Measurements from ENCODE around the gene NEK1. TPM values are rescaled to one million over a fixed set of nuclear protein-coding genes. Genes with fewer than 3 reads are reported as not detected.

NEK1 gene
- total and polyA plus RNA-seq, 2 of the 8 experiments (the other 6 are each of a cell fraction or from before 2014, with no cell fraction given) = 3.9 to 11.7 TPM

GRCh38 chr4:169626331-169627282 lies 14.2 kb upstream of the NEK1 start:
- H4K20me1 ChIP-seq (replicated peaks in 1 of 2; ENCODE audit: control insufficient read depth in 1 of 2, insufficient read depth in 2 of 2, low read length in 2 of 2) = peaks cover 0 to 2% of the 10 kb centered on the region in 2 experiments
- H3K4ac ChIP-seq (replicated peaks; ENCODE audit: insufficient read length, low read depth, low read length) = no peak overlapping the region
- no peak overlapping the region for H3K23ac ChIP-seq (ENCODE audit: insufficient read length)
- H2AFZ ChIP-seq (ENCODE audit: low read length) = no peak overlapping the region
- H2BK120ac ChIP-seq (replicated peaks; ENCODE audit: low read depth, low read length) = no peak overlapping the region
- H2AK5ac ChIP-seq (ENCODE audit: low read depth, low read length) = no peak overlapping the region
- no peak overlapping the region for H3K27ac ChIP-seq (ENCODE audit: low read depth, low read length)
- H4K5ac ChIP-seq (ENCODE audit: insufficient read length, low read depth, low read length) = no peak overlapping the region
- H3K27me3 ChIP-seq (replicated peaks in 1 of 4; ENCODE audit: control insufficient read depth in 3 of 4, extremely low read depth in 1 of 4, insufficient read depth in 3 of 4, low read length in 3 of 4) = no peaks in the 10 kb centered on the region
- no peaks in the 10 kb centered on the region for H3K36me3 ChIP-seq (ENCODE audit: control insufficient read depth in 2 of 4, insufficient read depth in 4 of 4, low read length in 3 of 4)
- H2BK12ac ChIP-seq (ENCODE audit: low read depth, low read length) = no peak overlapping the region
- H3K79me2 ChIP-seq (ENCODE audit: control insufficient read depth in 1 of 2, insufficient read depth in 2 of 2, low read length in 2 of 2) = peaks cover 7 to 89% of the 10 kb centered on the region in 2 experiments; a peak in 3 of 4 replicates
- no peak overlapping the region for H2BK5ac ChIP-seq (ENCODE audit: low read depth, low read length)
- no peak overlapping the region for H4K91ac ChIP-seq (replicated peaks; ENCODE audit: insufficient read length, low read length)
- DNase-seq (ENCODE audit: low read depth in 1 of 2, low spot score in 2 of 2) (no peak), FAIRE-seq (no peak)
- no peak overlapping the region for H3K18ac ChIP-seq (ENCODE audit: extremely low read depth, low read length)
- POLR2A ChIA-PET (ENCODE audit: partially characterized antibody) = no interaction called here
- H2BK15ac ChIP-seq (ENCODE audit: low read length) = no peak overlapping the region
- H3K4me2 ChIP-seq (ENCODE audit: insufficient read depth in 1 of 2, low read depth in 2 of 2, low read length in 2 of 2) = no peak overlapping the region
- no peak overlapping the region for H3K4me3 ChIP-seq (ENCODE audit: extremely low read depth in 1 of 4, insufficient read depth in 2 of 4, low read depth in 3 of 4, low read length in 4 of 4)
- H3K23me2 ChIP-seq (ENCODE audit: low read depth, low read length) = no peaks in the 10 kb centered on the region
- no peak overlapping the region for H3K9ac ChIP-seq (replicated peaks in 1 of 4; ENCODE audit: extremely low read depth in 1 of 4, low read depth in 3 of 4, low read length in 3 of 4)
- H2BK20ac ChIP-seq (ENCODE audit: low read length) = no peak overlapping the region
- CTCF ChIA-PET (ENCODE audit: partially characterized antibody) = interaction anchor here (0.6 to 2.3 kb wide), 2 partner anchors 13 to 64 kb away, joined by 3 to 6 read pairs; no protein-coding TSS in a partner anchor
- H4K8ac ChIP-seq (ENCODE audit: extremely low read depth, insufficient read depth, low read length) = no peak overlapping the region
- no peak overlapping the region for H3K56ac ChIP-seq (replicated peaks; ENCODE audit: insufficient read length, low read depth, low read length)
- 92% methylated on average over 6 of the region's 6 CpGs; no CpG with 5 or more reads in 1 of the 2 experiments for WGBS, 2 experiments (ENCODE audit: extremely low coverage in 1 of 2, insufficient coverage in 1 of 2, insufficient read length in 1 of 2, insufficient replicate concordance in 2 of 2, low coverage in 1 of 2, low lambda C conversion rate in 2 of 2, missing lambda C conversion rate in 1 of 2)
- H3K14ac ChIP-seq (ENCODE audit: insufficient read length) = no peak overlapping the region
- H3K9me3 ChIP-seq (ENCODE audit: insufficient read depth in 2 of 2, low read depth in 1 of 2, low read length in 1 of 2) = no peaks in the 10 kb centered on the region
- H3K4me1 ChIP-seq (replicated peaks in 1 of 4; ENCODE audit: control insufficient read depth in 3 of 4, insufficient read depth in 4 of 4, low read length in 3 of 4) = peaks cover 0 to 3% (median 0%) of the 10 kb centered on the region in 4 experiments; a peak in 1 of 7 replicates
- H3K79me1 ChIP-seq (ENCODE audit: low read depth, low read length) = no peaks in the 10 kb centered on the region; the same call in 1 of the 2 replicates
- no peak for TF ChIP-seq RXRA (IDR thresholded peaks at IDR 0.05; ENCODE audit: insufficient read depth, low read depth, low read length)
